KMS-11 (cell line): Measurements from ENCODE around the gene NOS1AP.
A peak's percentile ranks its signal among the peaks of the same experiment; 100 is the strongest.

Experiments
- H2AFZ ChIP-seq: fragments of 200-600 bp; sonication (generic); 2 replicates; pipeline ENCODE4 v1.6.1; 2016; ENCODE audit warnings: antibody characterized with exemption, mixed run types, low read depth
- H3K27ac ChIP-seq: fragments of 200-600 bp; sonication (generic); 2 replicates; pipeline ENCODE4 v1.6.1; 2016; ENCODE audit warnings: mild to moderate bottlenecking, mixed run types
- H3K27me3 ChIP-seq: fragments of 200-600 bp; sonication (generic); 2 replicates; pipeline ENCODE4 v1.6.1; 2017; ENCODE audit warnings: mild to moderate bottlenecking, low read depth, mixed run types, moderate library complexity; ENCODE audit not compliant: insufficient read depth
- H3K36me3 ChIP-seq: fragments of 200-600 bp; sonication (generic); 2 replicates; pipeline ENCODE4 v1.6.1; 2017; ENCODE audit warnings: mild to moderate bottlenecking, mixed run types; ENCODE audit not compliant: insufficient read depth
- H3K4me1 ChIP-seq: fragments of 200-600 bp; sonication (generic); 2 replicates; pipeline ENCODE4 v1.6.1; 2016; ENCODE audit warnings: mild to moderate bottlenecking, low read depth, mixed run types; ENCODE audit not compliant: poor library complexity, severe bottlenecking
- H3K4me2 ChIP-seq: fragments of 200-600 bp; sonication (generic); 2 replicates; pipeline ENCODE4 v1.7.0; 2016; ENCODE audit warnings: mild to moderate bottlenecking, mixed run types
- H3K4me3 ChIP-seq: fragments of 200-600 bp; sonication (generic); IDR thresholded peaks from 2 replicates; pipeline ENCODE4 v1.6.1; 2017; ENCODE audit warnings: low read depth, low read length, mixed read lengths; ENCODE audit not compliant: insufficient read depth
- H3K79me2 ChIP-seq: fragments of 200-600 bp; sonication (generic); 2 replicates; pipeline ENCODE4 v1.6.1; 2016; ENCODE audit warnings: low read depth, mixed run types; ENCODE audit not compliant: insufficient read depth
- H3K9ac ChIP-seq: fragments of 200-600 bp; sonication (generic); 2 replicates; pipeline ENCODE4 v1.6.1; 2016; ENCODE audit warnings: mild to moderate bottlenecking, mixed run types
- H4K20me1 ChIP-seq: fragments of 200-600 bp; sonication (generic); 2 replicates; pipeline ENCODE4 v1.6.1; 2016; ENCODE audit warnings: mild to moderate bottlenecking, mixed run types; ENCODE audit not compliant: insufficient read depth
- CTCF ChIP-seq: fragments of 200-600 bp; sonication (generic); conservative IDR thresholded peaks from 2 replicates; pipeline ENCODE4 v1.6.1; 2017; ENCODE audit warnings: low read depth, mild to moderate bottlenecking, antibody characterized with exemption, low read length, moderate library complexity, mixed read lengths

Gene NOS1AP

GRCh38 chr1:162397039-162397448, 327.6 kb downstream of the NOS1AP start:
- H3K4me3 ChIP-seq = no peak overlapping the region
- no peaks in the 10 kb centered on the region for H3K27me3 ChIP-seq
- H2AFZ ChIP-seq = no peak overlapping the region
- no peaks in the 10 kb centered on the region for H3K36me3 ChIP-seq
- no peak overlapping the region for H3K4me2 ChIP-seq
- peaks cover 20% of the 10 kb centered on the region for H3K4me1 ChIP-seq
- H4K20me1 ChIP-seq = no peaks in the 10 kb centered on the region
- no peaks in the 10 kb centered on the region for H3K79me2 ChIP-seq
- no peak overlapping the region for H3K9ac ChIP-seq
- TF ChIP-seq CTCF = no peak
- no peak overlapping the region for H3K27ac ChIP-seq

GRCh38 chr1:162397943-162398560, 328.6 kb downstream of the NOS1AP start:
- no peaks in the 10 kb centered on the region for H3K36me3 ChIP-seq
- no peak overlapping the region for H3K27ac ChIP-seq
- peaks cover 16% of the 10 kb centered on the region for H3K4me1 ChIP-seq
- no peaks in the 10 kb centered on the region for H3K79me2 ChIP-seq
- H4K20me1 ChIP-seq = no peaks in the 10 kb centered on the region
- no peak for TF ChIP-seq CTCF
- no peak overlapping the region for H3K4me3 ChIP-seq
- H3K4me2 ChIP-seq = no peak overlapping the region
- H2AFZ ChIP-seq = no peak overlapping the region
- no peaks in the 10 kb centered on the region for H3K27me3 ChIP-seq
- no peak overlapping the region for H3K9ac ChIP-seq

- Histone ChIP-seq H3K27ac (no peak overlapping the region), H3K4me1 (peaks cover 16% of the 10 kb centered on the region), H4K20me1 (no peaks in the 10 kb centered on the region), H3K4me3 (no peak overlapping the region), H3K27me3 (no peaks in the 10 kb centered on the region), H3K4me2 (peak overlapping the region; percentile 11; the same call in 1 of the 2 replicates), H3K9ac (no peak overlapping the region), H2AFZ (no peak overlapping the region), H3K79me2 (no peaks in the 10 kb centered on the region), H3K36me3 (no peaks in the 10 kb centered on the region)
- TF ChIP-seq CTCF = no peak
Observed at GRCh38 chr1:162398999-162399580, 329.6 kb downstream of the NOS1AP start.

- Histone ChIP-seq H3K27ac (no peak overlapping the region), H3K4me2 (no peak overlapping the region), H2AFZ (no peak overlapping the region), H3K4me1 (peaks cover 19% of the 10 kb centered on the region), H3K36me3 (no peaks in the 10 kb centered on the region), H3K27me3 (no peaks in the 10 kb centered on the region), H3K4me3 (no peak overlapping the region), H3K9ac (no peak overlapping the region), H3K79me2 (no peaks in the 10 kb centered on the region), H4K20me1 (no peaks in the 10 kb centered on the region)
- TF ChIP-seq CTCF = no peak
Observed at GRCh38 chr1:162400790-162401355, 331.4 kb downstream of the NOS1AP start.
